ENCODE results near the gene ZNF652.

The ZNF652 gene

DNA sequence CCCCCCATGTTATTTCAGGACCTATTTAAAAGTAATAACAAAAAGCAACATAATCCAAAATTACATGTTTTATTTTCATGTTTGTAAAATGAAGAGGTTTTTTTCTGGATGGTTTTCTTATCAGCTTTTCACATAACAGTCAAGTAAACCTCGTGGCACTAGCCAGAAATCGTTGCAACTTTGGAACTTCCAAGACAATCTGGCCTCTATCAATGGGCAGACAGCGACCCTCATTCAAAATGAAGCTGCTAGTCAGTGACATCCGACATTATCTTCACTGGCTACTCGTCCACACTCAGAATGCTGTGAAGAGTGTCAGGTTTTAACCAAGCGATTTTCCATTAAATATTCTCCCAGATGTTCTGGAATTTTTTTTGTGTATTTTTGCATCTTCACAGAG, 22.7 kb downstream of the ZNF652 start:
- Histone ChIP-seq H3K9ac (ENCODE audit: low read length in 2 of 2) (no peak overlapping the region), H3K4me1 (ENCODE audit: control insufficient read depth, insufficient read depth, low read length) (no peaks in the 10 kb centered on the region), H3K27me3 (ENCODE audit: control insufficient read depth in 1 of 2, insufficient read depth in 2 of 2, low read length in 2 of 2) (no peaks in the 10 kb centered on the region), H3K4me3 (ENCODE audit: low read length in 2 of 2) (no peak overlapping the region), H3K27ac (ENCODE audit: low read length) (no peak overlapping the region), H3K36me3 (ENCODE audit: control insufficient read depth in 2 of 2, insufficient read depth in 2 of 2, low read length in 2 of 2) (no peaks in the 10 kb centered on the region), H3K9me3 (ENCODE audit: control insufficient read depth in 2 of 2, low read length in 2 of 2) (no peaks in the 10 kb centered on the region)

DNA sequence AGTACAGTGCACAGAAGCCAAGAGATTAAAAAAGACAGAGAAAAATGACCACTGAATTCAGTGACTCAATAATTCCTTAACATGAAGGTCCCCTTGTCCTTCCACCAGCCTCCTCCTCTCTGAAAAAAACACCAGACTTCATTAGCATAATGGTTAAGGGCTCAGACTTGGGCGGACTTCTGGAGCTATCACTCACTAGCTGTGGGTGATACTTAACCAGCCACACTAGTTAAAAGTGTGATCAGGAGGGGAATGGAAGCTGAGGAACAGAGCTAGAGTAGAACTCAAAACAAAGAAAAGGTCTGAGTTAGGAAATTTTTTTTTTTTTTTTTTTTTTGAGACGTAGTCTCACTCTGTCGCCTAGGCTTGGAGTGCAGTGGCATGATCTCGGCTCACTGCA, 23.2 kb downstream of the ZNF652 start:
- Histone ChIP-seq H3K4me3 (ENCODE audit: low read length in 2 of 2) (no peak overlapping the region), H3K9me3 (ENCODE audit: control insufficient read depth in 2 of 2, low read length in 2 of 2) (no peaks in the 10 kb centered on the region), H3K36me3 (ENCODE audit: control insufficient read depth in 2 of 2, insufficient read depth in 2 of 2, low read length in 2 of 2) (no peaks in the 10 kb centered on the region), H3K4me1 (ENCODE audit: control insufficient read depth, insufficient read depth, low read length) (no peaks in the 10 kb centered on the region), H3K9ac (ENCODE audit: low read length in 2 of 2) (no peak overlapping the region), H3K27ac (ENCODE audit: low read length) (no peak overlapping the region), H3K27me3 (ENCODE audit: control insufficient read depth in 1 of 2, insufficient read depth in 2 of 2, low read length in 2 of 2) (no peaks in the 10 kb centered on the region)

DNA sequence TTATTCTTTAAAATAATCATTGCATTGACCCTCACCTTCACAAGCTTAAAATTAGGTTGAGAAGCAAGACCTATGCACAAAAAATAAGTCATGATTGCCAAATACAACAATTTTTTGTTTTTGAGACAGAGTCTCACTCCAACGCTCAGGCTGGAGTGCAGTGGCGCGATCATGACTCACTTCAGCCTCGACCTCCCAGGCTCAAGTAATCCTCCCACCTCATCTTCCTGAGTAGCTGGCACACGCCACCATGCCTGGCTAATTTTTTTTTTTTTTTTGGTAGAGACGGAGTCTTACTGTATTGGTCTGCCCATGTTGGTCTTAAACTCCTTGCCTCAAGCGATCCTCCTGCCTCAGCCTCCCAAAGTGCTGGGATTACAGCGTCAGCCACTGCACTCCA, 24.2 kb downstream of the ZNF652 start:
- Histone ChIP-seq H3K36me3 (ENCODE audit: control insufficient read depth in 2 of 2, insufficient read depth in 2 of 2, low read length in 2 of 2) (no peaks in the 10 kb centered on the region), H3K9ac (ENCODE audit: low read length in 2 of 2) (no peak overlapping the region), H3K4me1 (ENCODE audit: control insufficient read depth, insufficient read depth, low read length) (no peaks in the 10 kb centered on the region), H3K4me3 (ENCODE audit: low read length in 2 of 2) (no peak overlapping the region), H3K9me3 (ENCODE audit: control insufficient read depth in 2 of 2, low read length in 2 of 2) (no peaks in the 10 kb centered on the region), H3K27ac (ENCODE audit: low read length) (no peak overlapping the region), H3K27me3 (ENCODE audit: control insufficient read depth in 1 of 2, insufficient read depth in 2 of 2, low read length in 2 of 2) (no peaks in the 10 kb centered on the region)

DNA sequence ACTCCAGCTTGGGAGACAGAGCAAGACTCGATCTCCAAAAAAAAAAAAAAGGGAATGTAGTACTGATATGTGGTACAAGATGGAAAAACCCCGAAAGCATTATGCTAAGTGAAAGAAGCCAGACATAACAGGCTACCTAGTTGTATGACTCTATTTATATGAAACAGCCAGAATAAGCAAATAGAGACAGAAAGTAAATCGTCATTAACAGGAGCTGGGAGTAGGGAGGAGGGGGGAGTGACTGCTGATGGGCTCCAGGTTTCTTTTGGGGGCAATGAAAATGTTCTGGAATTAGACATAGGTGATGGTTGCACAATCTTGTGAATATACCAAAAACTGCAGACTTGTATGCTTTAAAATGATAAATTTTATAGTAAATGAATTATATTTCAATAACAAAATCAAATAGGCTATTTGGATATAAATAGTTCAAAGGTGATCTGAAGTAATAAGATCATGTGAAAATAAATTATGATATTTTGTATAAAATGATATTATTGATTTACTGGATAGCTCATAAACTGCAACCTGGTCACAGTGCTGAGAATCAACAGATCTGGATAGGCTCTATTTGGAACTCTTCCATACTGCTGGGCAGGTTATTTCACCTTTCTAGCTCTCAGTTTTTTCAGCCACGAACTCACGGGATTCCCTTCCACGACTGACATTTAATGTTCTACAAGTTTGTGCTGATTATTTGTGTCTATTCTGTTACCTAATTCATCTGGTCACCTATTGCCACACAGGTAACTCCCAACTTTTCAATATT, 27.1 kb downstream of the ZNF652 start:
- peak overlapping the region in 1 of 2 donors; percentile 22 for H3K4me3 ChIP-seq (ENCODE audit: low read length in 2 of 2)
- no peaks in the 10 kb centered on the region for H3K36me3 ChIP-seq (ENCODE audit: control insufficient read depth in 2 of 2, insufficient read depth in 2 of 2, low read length in 2 of 2)
- H3K27me3 ChIP-seq (ENCODE audit: control insufficient read depth in 1 of 2, insufficient read depth in 2 of 2, low read length in 2 of 2): no peaks in the 10 kb centered on the region
- H3K27ac ChIP-seq (ENCODE audit: low read length): no peak overlapping the region
- no peaks in the 10 kb centered on the region for H3K4me1 ChIP-seq (ENCODE audit: control insufficient read depth, insufficient read depth, low read length)
- no peak overlapping the region for H3K9ac ChIP-seq (ENCODE audit: low read length in 2 of 2)
- H3K9me3 ChIP-seq (ENCODE audit: control insufficient read depth in 2 of 2, low read length in 2 of 2): no peaks in the 10 kb centered on the region

DNA sequence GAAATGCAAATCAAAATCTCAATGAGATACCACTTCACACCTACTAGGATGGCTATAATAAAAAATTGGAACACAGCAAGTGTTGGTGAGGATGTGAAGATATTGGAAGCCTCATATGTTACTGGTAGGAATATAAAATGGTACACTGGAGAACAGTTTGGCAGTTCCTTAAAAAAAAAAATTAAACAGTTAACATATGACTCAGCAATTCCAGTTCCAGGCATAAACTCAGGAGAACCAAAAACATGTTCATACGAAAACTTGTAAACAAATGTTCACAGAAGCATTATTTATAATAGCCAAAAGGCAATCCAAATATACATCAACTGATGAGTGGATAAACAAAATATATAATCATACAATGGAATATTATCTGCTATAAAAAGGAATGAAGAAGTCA, 28.2 kb downstream of the ZNF652 start:
- H3K4me3 ChIP-seq (ENCODE audit: low read length in 2 of 2): no peak overlapping the region
- no peaks in the 10 kb centered on the region for H3K9me3 ChIP-seq (ENCODE audit: control insufficient read depth in 2 of 2, low read length in 2 of 2)
- H3K27me3 ChIP-seq (ENCODE audit: control insufficient read depth in 1 of 2, insufficient read depth in 2 of 2, low read length in 2 of 2): no peaks in the 10 kb centered on the region
- H3K27ac ChIP-seq (ENCODE audit: low read length): no peak overlapping the region
- H3K4me1 ChIP-seq (ENCODE audit: control insufficient read depth, insufficient read depth, low read length): no peaks in the 10 kb centered on the region
- no peak overlapping the region for H3K9ac ChIP-seq (ENCODE audit: low read length in 2 of 2)
- H3K36me3 ChIP-seq (ENCODE audit: control insufficient read depth in 2 of 2, insufficient read depth in 2 of 2, low read length in 2 of 2): no peaks in the 10 kb centered on the region

DNA sequence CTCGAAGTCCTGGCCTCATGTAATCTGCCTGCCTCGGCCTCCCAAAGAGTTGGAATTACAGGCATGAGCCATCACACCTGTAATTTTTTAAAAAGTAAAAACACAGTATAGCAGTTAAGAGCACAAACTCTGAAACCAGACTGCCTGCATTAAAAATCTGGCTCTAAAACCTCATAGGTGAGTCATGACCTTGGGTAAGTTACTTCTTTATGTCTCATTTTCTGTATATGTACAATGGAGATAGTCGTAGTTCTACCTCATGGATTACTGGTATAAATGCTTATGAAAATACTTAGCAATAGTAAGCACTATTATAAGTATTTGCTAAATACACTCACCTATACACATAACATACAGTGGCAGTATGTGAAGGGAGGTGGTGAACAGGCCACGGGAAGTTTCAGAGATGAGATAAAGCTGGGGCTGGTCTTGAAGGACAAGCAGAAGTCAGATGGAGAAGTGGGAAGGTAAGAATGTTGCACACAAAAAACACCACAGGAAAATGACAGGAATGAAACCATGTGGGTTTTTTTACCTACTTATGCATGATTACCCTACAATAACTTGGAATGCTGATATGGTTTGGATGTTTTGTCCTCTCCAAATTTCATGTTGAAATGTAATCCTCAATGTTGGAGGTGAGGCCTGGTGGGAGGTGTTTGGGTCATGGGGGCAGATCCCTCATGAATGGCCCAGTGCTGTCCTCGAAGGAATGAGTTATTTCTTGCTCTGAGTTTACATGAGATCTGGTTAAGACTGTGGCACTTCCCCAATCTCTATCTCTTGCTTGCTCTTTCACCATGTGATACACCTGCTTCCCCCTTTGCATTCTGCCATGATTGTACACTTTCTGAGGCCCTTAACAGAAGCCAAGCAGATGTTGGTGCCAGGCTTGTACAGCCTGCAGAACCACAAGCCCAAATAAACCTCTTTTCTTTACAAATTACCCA, 33.9 kb downstream of the ZNF652 start:
- Histone ChIP-seq H3K9ac (ENCODE audit: low read length in 2 of 2) (no peak overlapping the region), H3K27ac (ENCODE audit: low read length) (no peak overlapping the region), H3K27me3 (ENCODE audit: control insufficient read depth in 1 of 2, insufficient read depth in 2 of 2, low read length in 2 of 2) (no peaks in the 10 kb centered on the region), H3K36me3 (ENCODE audit: control insufficient read depth in 2 of 2, insufficient read depth in 2 of 2, low read length in 2 of 2) (no peaks in the 10 kb centered on the region), H3K9me3 (ENCODE audit: control insufficient read depth in 2 of 2, low read length in 2 of 2) (no peaks in the 10 kb centered on the region), H3K4me1 (ENCODE audit: control insufficient read depth, insufficient read depth, low read length) (no peaks in the 10 kb centered on the region), H3K4me3 (ENCODE audit: low read length in 2 of 2) (no peak overlapping the region)

DNA sequence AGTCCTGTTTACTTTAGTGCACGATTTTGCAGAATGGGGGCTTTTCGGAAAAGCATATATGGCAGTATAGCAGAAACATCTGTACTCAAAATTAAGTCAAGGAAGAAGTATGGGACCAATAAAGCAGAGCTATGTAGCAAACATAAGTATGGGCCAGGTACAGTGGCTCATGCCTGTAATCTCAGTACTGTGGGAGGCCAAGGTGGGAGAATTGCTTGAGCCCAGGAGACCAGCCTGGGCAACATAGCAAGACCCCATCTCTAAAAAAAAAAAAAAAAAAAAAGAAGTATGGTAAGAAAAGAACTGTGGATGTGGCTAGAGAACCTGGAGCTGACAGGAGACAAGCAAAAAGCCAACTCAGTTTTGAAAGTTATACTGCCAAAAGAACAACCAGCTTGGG, 36.1 kb downstream of the ZNF652 start:
- Histone ChIP-seq H3K4me3 (ENCODE audit: low read length in 2 of 2) (no peak overlapping the region), H3K4me1 (ENCODE audit: control insufficient read depth, insufficient read depth, low read length) (no peaks in the 10 kb centered on the region), H3K9ac (ENCODE audit: low read length in 2 of 2) (no peak overlapping the region), H3K36me3 (ENCODE audit: control insufficient read depth in 2 of 2, insufficient read depth in 2 of 2, low read length in 2 of 2) (no peaks in the 10 kb centered on the region), H3K27ac (ENCODE audit: low read length) (no peak overlapping the region), H3K9me3 (ENCODE audit: control insufficient read depth in 2 of 2, low read length in 2 of 2) (no peaks in the 10 kb centered on the region), H3K27me3 (ENCODE audit: control insufficient read depth in 1 of 2, insufficient read depth in 2 of 2, low read length in 2 of 2) (no peaks in the 10 kb centered on the region)

DNA sequence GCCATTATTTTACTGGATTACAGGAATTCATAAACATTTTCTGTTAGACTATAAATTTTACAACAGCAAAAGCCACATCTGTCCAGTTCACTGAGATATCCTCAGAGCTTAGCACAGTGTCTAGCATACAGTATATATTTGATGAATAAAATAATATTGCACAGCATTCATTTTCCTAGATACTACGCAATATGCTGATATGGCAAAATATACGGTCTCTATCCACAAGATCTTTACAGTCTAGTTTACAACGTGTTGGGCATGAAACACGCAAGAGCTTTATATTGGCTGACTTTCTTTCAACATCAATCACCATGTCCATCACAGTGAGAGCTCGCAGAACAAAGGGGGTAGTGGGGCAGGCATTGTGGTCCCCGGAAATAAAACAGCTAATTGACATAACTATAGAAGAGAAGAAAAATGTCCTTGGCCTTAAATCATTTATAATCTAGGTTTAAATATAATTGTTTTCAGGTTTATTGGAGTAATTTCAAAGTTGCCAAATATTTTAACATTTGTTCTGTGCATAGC, 43.5 kb downstream of the ZNF652 start:
- no peak overlapping the region for H3K27ac ChIP-seq (ENCODE audit: low read length)
- H3K4me1 ChIP-seq (ENCODE audit: control insufficient read depth, insufficient read depth, low read length): no peaks in the 10 kb centered on the region
- H3K4me3 ChIP-seq (ENCODE audit: low read length in 2 of 2): no peak overlapping the region
- no peak overlapping the region for H3K9ac ChIP-seq (ENCODE audit: low read length in 2 of 2)
- no peaks in the 10 kb centered on the region for H3K27me3 ChIP-seq (ENCODE audit: control insufficient read depth in 1 of 2, insufficient read depth in 2 of 2, low read length in 2 of 2)
- H3K36me3 ChIP-seq (ENCODE audit: control insufficient read depth in 2 of 2, insufficient read depth in 2 of 2, low read length in 2 of 2): peaks cover 0 to 7% of the 10 kb centered on the region in 2 donors
- no peaks in the 10 kb centered on the region for H3K9me3 ChIP-seq (ENCODE audit: control insufficient read depth in 2 of 2, low read length in 2 of 2)

DNA sequence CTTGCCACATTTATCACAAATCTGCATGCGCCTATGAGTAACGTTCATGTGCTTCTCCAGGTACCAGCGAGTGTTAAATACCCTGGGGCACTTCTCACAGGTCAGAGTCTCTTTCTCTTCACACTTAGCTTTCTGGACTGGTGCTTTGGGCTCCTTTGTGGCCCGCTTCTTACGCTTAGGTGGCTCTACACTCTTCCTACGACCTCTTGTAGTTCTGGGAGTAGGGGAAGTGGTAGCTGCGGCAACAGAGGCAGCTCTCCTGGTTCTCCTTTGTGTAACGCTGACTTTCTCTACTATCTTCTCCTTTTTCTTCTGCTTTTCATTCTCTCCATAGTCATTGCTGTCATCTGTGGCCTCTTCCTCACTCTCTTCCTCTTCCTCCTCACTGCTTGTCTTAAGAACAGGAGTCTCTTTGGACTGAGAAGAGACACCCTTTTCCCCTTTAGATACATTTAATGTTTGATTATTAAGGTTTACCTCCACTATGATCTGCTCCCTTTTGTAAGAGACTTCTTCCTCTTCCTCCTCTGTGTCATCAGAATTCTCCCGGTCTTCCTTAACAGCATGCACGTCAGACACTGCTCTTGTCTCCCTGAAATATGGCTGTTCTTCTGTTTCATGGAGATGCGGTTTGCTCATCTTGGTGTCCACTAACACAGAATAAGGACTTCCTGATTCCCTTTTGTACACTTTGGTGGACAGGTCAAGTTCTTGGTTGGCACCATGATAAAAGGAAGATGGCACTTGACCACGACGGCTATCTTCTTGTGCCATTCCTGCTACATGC, 45.0 kb downstream of the ZNF652 start:
- no peaks in the 10 kb centered on the region for H3K4me1 ChIP-seq (ENCODE audit: control insufficient read depth, insufficient read depth, low read length)
- H3K27me3 ChIP-seq (ENCODE audit: control insufficient read depth in 1 of 2, insufficient read depth in 2 of 2, low read length in 2 of 2): no peaks in the 10 kb centered on the region
- peaks cover 4 to 13% of the 10 kb centered on the region in 2 donors for H3K36me3 ChIP-seq (ENCODE audit: control insufficient read depth in 2 of 2, insufficient read depth in 2 of 2, low read length in 2 of 2)
- H3K9ac ChIP-seq (ENCODE audit: low read length in 2 of 2): no peak overlapping the region
- H3K27ac ChIP-seq (ENCODE audit: low read length): no peak overlapping the region
- H3K9me3 ChIP-seq (ENCODE audit: control insufficient read depth in 2 of 2, low read length in 2 of 2): no peaks in the 10 kb centered on the region
- H3K4me3 ChIP-seq (ENCODE audit: low read length in 2 of 2): no peak overlapping the region

DNA sequence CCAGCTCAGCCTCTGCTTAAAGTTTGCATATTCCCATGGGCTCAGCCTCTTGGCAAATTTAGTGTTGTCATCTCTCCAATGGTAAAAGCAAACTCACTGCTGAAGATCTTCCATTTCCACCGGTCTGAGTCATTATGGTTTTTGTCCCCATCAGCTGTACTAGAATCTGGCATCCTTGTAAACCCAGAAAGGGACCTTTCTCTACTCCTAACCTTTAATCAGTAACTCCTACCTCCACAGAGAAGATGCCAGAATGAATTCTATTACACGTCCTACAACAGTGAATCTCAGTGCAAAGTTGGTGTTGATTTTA, 45.8 kb downstream of the ZNF652 start:
- Histone ChIP-seq H3K27ac (ENCODE audit: low read length) (no peak overlapping the region), H3K9ac (ENCODE audit: low read length in 2 of 2) (no peak overlapping the region), H3K9me3 (ENCODE audit: control insufficient read depth in 2 of 2, low read length in 2 of 2) (no peaks in the 10 kb centered on the region), H3K36me3 (ENCODE audit: control insufficient read depth in 2 of 2, insufficient read depth in 2 of 2, low read length in 2 of 2) (peaks cover 12 to 20% of the 10 kb centered on the region in 2 donors), H3K27me3 (ENCODE audit: control insufficient read depth in 1 of 2, insufficient read depth in 2 of 2, low read length in 2 of 2) (no peaks in the 10 kb centered on the region), H3K4me1 (ENCODE audit: control insufficient read depth, insufficient read depth, low read length) (no peaks in the 10 kb centered on the region), H3K4me3 (ENCODE audit: low read length in 2 of 2) (no peak overlapping the region)
